Endothelial cell of umbilical vein (primary cell): ENCODE data around the gene S100A5.

Source experiments
- EZH2 ChIP-seq: IDR thresholded peaks from 2 replicates; pipeline ENCODE4 v1.6.1; 2012; ENCODE audit warnings: borderline replicate concordance, low read depth, mild to moderate bottlenecking, moderate library complexity, low read length, inconsistent platforms; ENCODE audit not compliant: severe bottlenecking
- JUN ChIP-seq: IDR thresholded peaks from 2 replicates; pipeline ENCODE4 v1.6.1; 2011; ENCODE audit warnings: borderline replicate concordance, low read depth; ENCODE audit not compliant: insufficient read length, insufficient read depth
- POLR2A ChIP-seq: IDR thresholded peaks from 2 replicates; pipeline ENCODE4 v1.6.1; 2012; ENCODE audit warnings: low read depth, mild to moderate bottlenecking, control low read depth, low read length
- POLR2AphosphoS5 ChIP-seq: IDR thresholded peaks from 2 replicates; pipeline ENCODE4 v1.6.1; 2012; ENCODE audit warnings: low read depth, mild to moderate bottlenecking, control low read depth, low read length, moderate library complexity; ENCODE audit not compliant: insufficient read depth
- TF ChIP-seq, protein P1 (sequence below): IDR thresholded peaks from 2 replicates; pipeline ENCODE4 v1.6.1; 2011; ENCODE audit not compliant: insufficient read depth, insufficient read length
- TF ChIP-seq, protein P2 (sequence below), 2 donors: IDR thresholded peaks; 1 replicate in 1 of 2; 2 replicates in 1 of 2; pipeline ENCODE4 v1.5.1; 2011; ENCODE audit warnings: low read length in 2 of 2, mild to moderate bottlenecking in 2 of 2, moderate library complexity in 2 of 2, control low read depth in 1 of 2, inconsistent platforms in 1 of 2, low read depth in 1 of 2; ENCODE audit not compliant: insufficient read depth in 1 of 2; ENCODE audit errors: extremely low read depth in 1 of 2

DNA sequence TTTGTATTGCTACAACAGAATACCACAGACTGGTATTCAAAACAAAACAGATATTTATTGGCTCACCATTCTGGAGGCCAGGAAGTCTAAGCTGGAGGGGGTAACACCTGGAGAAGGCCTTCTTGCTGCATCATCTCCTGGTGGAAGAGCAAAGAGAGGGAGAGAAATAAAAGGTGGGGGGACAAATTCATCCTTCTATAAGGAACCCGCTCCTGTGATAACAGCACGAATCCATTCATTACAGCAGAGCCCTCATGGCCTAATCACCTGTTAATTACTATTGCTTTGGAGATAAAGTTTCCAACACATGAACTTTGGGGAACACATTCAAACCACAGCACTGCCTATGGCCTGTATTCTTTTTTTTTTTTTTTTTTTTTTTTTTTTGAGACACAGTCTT lies 19.5 kb upstream of the S100A5 start:
- TF ChIP-seq, protein P1, sequence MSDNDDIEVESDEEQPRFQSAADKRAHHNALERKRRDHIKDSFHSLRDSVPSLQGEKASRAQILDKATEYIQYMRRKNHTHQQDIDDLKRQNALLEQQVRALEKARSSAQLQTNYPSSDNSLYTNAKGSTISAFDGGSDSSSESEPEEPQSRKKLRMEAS: no peak
- TF ChIP-seq, protein P2, sequence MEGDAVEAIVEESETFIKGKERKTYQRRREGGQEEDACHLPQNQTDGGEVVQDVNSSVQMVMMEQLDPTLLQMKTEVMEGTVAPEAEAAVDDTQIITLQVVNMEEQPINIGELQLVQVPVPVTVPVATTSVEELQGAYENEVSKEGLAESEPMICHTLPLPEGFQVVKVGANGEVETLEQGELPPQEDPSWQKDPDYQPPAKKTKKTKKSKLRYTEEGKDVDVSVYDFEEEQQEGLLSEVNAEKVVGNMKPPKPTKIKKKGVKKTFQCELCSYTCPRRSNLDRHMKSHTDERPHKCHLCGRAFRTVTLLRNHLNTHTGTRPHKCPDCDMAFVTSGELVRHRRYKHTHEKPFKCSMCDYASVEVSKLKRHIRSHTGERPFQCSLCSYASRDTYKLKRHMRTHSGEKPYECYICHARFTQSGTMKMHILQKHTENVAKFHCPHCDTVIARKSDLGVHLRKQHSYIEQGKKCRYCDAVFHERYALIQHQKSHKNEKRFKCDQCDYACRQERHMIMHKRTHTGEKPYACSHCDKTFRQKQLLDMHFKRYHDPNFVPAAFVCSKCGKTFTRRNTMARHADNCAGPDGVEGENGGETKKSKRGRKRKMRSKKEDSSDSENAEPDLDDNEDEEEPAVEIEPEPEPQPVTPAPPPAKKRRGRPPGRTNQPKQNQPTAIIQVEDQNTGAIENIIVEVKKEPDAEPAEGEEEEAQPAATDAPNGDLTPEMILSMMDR (IDR thresholded peaks at IDR 0.05; ENCODE audit: extremely low read depth in 1 of 2, insufficient read depth in 1 of 2, low read depth in 1 of 2, low read length in 2 of 2): no peak
- TF ChIP-seq POLR2AphosphoS5 (no peak), POLR2A (no peak), EZH2 (no peak), JUN (no peak)
